Measurements from ENCODE around the gene GRM7.

Gene GRM7

GRCh38 chr3:7307410-7307809, 446.5 kb downstream of the GRM7 start:
- no peak for DNase-seq (ENCODE audit: low read depth)

GRCh38 chr3:7309641-7310102, 448.8 kb downstream of the GRM7 start:
- no peak for DNase-seq (ENCODE audit: low read depth)

GRCh38 chr3:7315037-7315436, 454.1 kb downstream of the GRM7 start:
- no peak for DNase-seq (ENCODE audit: low read depth)

- no peak for DNase-seq (ENCODE audit: low read depth)
These were observed 462.2 kb downstream of the GRM7 start for GRCh38 chr3:7322957-7323669.

GRCh38 chr3:7328339-7328738, 467.4 kb downstream of the GRM7 start:
- no peak for DNase-seq (ENCODE audit: low read depth)

GRCh38 chr3:7332696-7333095, 471.8 kb downstream of the GRM7 start:
- no peak for DNase-seq (ENCODE audit: low read depth)

GRCh38 chr3:7333125-7333524, 472.2 kb downstream of the GRM7 start:
- no peak for DNase-seq (ENCODE audit: low read depth)

- no peak for DNase-seq (ENCODE audit: low read depth)
These were observed 479.9 kb downstream of the GRM7 start for GRCh38 chr3:7340795-7341194.

- no peak for DNase-seq (ENCODE audit: low read depth)
These were observed 485.4 kb downstream of the GRM7 start for GRCh38 chr3:7346364-7346763.

GRCh38 chr3:7357101-7357500, 496.2 kb downstream of the GRM7 start:
- no peak for DNase-seq (ENCODE audit: low read depth)

- no peak for DNase-seq (ENCODE audit: low read depth)
These were observed 507.1 kb downstream of the GRM7 start for GRCh38 chr3:7367968-7368367.

- no peak for DNase-seq (ENCODE audit: low read depth)
These were observed 507.7 kb downstream of the GRM7 start for GRCh38 chr3:7368597-7368996.

- no peak for DNase-seq (ENCODE audit: low read depth)
These were observed 511.0 kb downstream of the GRM7 start for GRCh38 chr3:7371693-7372572.

GRCh38 chr3:7377103-7377502, 516.2 kb downstream of the GRM7 start:
- no peak for DNase-seq (ENCODE audit: low read depth)

- no peak for DNase-seq (ENCODE audit: low read depth)
These were observed 520.8 kb downstream of the GRM7 start for GRCh38 chr3:7381741-7382140.

- no peak for DNase-seq (ENCODE audit: low read depth)
These were observed 521.5 kb downstream of the GRM7 start for GRCh38 chr3:7382293-7383010.

- no peak for DNase-seq (ENCODE audit: low read depth)
These were observed 524.7 kb downstream of the GRM7 start for GRCh38 chr3:7385635-7386034.

GRCh38 chr3:7388026-7388425, 527.1 kb downstream of the GRM7 start:
- DNase-seq (ENCODE audit: low read depth), result no peak

- no peak for DNase-seq (ENCODE audit: low read depth)
These were observed 531.3 kb downstream of the GRM7 start for GRCh38 chr3:7392206-7392605.

- DNase-seq (ENCODE audit: low read depth), result no peak
These were observed 533.2 kb downstream of the GRM7 start for GRCh38 chr3:7393944-7394605.

- DNase-seq (ENCODE audit: low read depth), result no peak
These were observed 535.6 kb downstream of the GRM7 start for GRCh38 chr3:7396534-7396933.

- no peak for DNase-seq (ENCODE audit: low read depth)
These were observed 536.2 kb downstream of the GRM7 start for GRCh38 chr3:7397097-7397496.
